Mesothelial cell of epicardium (in vitro differentiated cells): ENCODE measurements around the gene CACNA1E. TPM values are rescaled to one million over a fixed set of nuclear protein-coding genes. Genes with fewer than 3 reads are reported as not detected.

Experiments used
- DNase-seq, 2 experiments: peaks; one replicate each; pipeline ENCODE4 v3.0.0; 2021; ENCODE audit warnings: low spot score in 2 of 2; ENCODE audit not compliant: unreplicated experiment in 2 of 2
- H3K27ac Mint-ChIP-seq: 2 replicates; pipeline ENCODE4 v1.8.0; 2021; ENCODE audit warnings: mixed read lengths
- H3K27me3 Mint-ChIP-seq: 2 replicates; pipeline ENCODE4 v1.8.0; 2021; ENCODE audit warnings: low read depth, mixed read lengths
- H3K36me3 Mint-ChIP-seq: 2 replicates; pipeline ENCODE4 v1.8.0; 2021; ENCODE audit warnings: mixed read lengths
- H3K4me1 Mint-ChIP-seq: 2 replicates; pipeline ENCODE4 v1.8.0; 2021; ENCODE audit warnings: mixed read lengths
- H3K4me3 Mint-ChIP-seq: 2 replicates; pipeline ENCODE4 v1.8.0; 2021; ENCODE audit warnings: mild to moderate bottlenecking, moderate library complexity, mixed read lengths
- H3K9me3 Mint-ChIP-seq: 2 replicates; pipeline ENCODE4 v1.8.0; 2021; ENCODE audit warnings: mixed read lengths
- total RNA-seq: library from RNA; stranded (reverse); gene quantifications from 3 replicates; pipeline ENCODE4 v1.2.1, GENCODE V29; 2021
- TF ChIP-seq, protein P1 (sequence below): fragments of 200-600 bp; sonication (generic); IDR thresholded peaks from one replicate; pipeline ENCODE4 v1.5.0; 2021; ENCODE audit warnings: antibody characterized with exemption; ENCODE audit not compliant: unreplicated experiment

Gene CACNA1E
- total RNA-seq, 1 donor from 2014 or later, result 0.60 TPM

- Mint-ChIP-seq H3K4me1 (no peaks in the 10 kb centered on the region), H3K27me3 (peaks cover 48% of the 10 kb centered on the region), H3K4me3 (no peak overlapping the region), H3K27ac (no peak overlapping the region), H3K9me3 (no peaks in the 10 kb centered on the region), H3K36me3 (no peaks in the 10 kb centered on the region)
- TF ChIP-seq, protein P1, sequence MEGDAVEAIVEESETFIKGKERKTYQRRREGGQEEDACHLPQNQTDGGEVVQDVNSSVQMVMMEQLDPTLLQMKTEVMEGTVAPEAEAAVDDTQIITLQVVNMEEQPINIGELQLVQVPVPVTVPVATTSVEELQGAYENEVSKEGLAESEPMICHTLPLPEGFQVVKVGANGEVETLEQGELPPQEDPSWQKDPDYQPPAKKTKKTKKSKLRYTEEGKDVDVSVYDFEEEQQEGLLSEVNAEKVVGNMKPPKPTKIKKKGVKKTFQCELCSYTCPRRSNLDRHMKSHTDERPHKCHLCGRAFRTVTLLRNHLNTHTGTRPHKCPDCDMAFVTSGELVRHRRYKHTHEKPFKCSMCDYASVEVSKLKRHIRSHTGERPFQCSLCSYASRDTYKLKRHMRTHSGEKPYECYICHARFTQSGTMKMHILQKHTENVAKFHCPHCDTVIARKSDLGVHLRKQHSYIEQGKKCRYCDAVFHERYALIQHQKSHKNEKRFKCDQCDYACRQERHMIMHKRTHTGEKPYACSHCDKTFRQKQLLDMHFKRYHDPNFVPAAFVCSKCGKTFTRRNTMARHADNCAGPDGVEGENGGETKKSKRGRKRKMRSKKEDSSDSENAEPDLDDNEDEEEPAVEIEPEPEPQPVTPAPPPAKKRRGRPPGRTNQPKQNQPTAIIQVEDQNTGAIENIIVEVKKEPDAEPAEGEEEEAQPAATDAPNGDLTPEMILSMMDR, result no peak
- DNase-seq, result no peak
Observed at GRCh38 chr1:181783208-181783607, 299.9 kb downstream of the CACNA1E start.

- TF ChIP-seq, protein P1, result no peak
- no peak for DNase-seq
- no peaks in the 10 kb centered on the region for H3K9me3 Mint-ChIP-seq
- H3K4me1 Mint-ChIP-seq, result no peaks in the 10 kb centered on the region
- no peak overlapping the region for H3K4me3 Mint-ChIP-seq
- H3K36me3 Mint-ChIP-seq, result no peaks in the 10 kb centered on the region
- peaks cover 44% of the 10 kb centered on the region for H3K27me3 Mint-ChIP-seq
- no peak overlapping the region for H3K27ac Mint-ChIP-seq
Observed at GRCh38 chr1:181784039-181784683, 300.8 kb downstream of the CACNA1E start.

DNA sequence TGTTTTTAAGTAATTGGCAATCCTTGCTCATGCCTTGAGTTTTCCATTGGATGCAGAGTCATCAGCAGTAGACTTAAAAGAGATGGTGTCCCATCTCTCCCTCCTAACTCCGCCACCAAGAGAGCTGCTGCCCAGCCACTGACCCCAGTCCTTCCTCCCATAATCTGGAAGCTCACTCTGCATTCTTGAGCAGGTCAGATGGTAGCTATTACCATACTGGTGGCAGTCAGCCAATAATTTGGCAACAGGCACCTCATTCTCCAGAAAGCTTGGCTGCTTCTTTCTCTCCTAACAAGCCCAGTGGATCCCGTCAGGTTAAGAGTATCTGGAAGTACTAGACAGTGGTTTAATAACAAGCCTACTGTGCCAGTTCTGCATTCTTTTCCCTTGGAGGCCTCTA is 306.1 kb downstream of the CACNA1E start:
- H3K27ac Mint-ChIP-seq, result no peak overlapping the region
- no peaks in the 10 kb centered on the region for H3K4me1 Mint-ChIP-seq
- no peaks in the 10 kb centered on the region for H3K9me3 Mint-ChIP-seq
- DNase-seq, result no peak
- no peak overlapping the region for H3K4me3 Mint-ChIP-seq
- TF ChIP-seq, protein P1, result no peak
- peaks cover 28% of the 10 kb centered on the region for H3K27me3 Mint-ChIP-seq
- H3K36me3 Mint-ChIP-seq, result no peaks in the 10 kb centered on the region

GRCh38 chr1:181791721-181792120 is 308.4 kb downstream of the CACNA1E start:
- H3K27ac Mint-ChIP-seq, result no peak overlapping the region
- DNase-seq, result no peak
- no peaks in the 10 kb centered on the region for H3K4me1 Mint-ChIP-seq
- H3K9me3 Mint-ChIP-seq, result no peaks in the 10 kb centered on the region
- no peak overlapping the region for H3K4me3 Mint-ChIP-seq
- H3K27me3 Mint-ChIP-seq, result peaks cover 22% of the 10 kb centered on the region
- no peaks in the 10 kb centered on the region for H3K36me3 Mint-ChIP-seq
- TF ChIP-seq, protein P1, result no peak

GRCh38 chr1:181793831-181794230 is 310.5 kb downstream of the CACNA1E start:
- Mint-ChIP-seq H3K36me3 (no peaks in the 10 kb centered on the region), H3K9me3 (no peaks in the 10 kb centered on the region), H3K27ac (no peak overlapping the region), H3K27me3 (peaks cover 20% of the 10 kb centered on the region), H3K4me1 (no peaks in the 10 kb centered on the region), H3K4me3 (no peak overlapping the region)
- TF ChIP-seq, protein P1, result no peak
- no peak for DNase-seq
